HL-60 (cell line): Measurements from ENCODE around the gene CLN5.

ENCODE experiments used
- DNase-seq, 2 experiments: peaks; one replicate each; pipeline ENCODE4 v3.0.0-alpha.2; 2010 to 2020; ENCODE audit warnings: low read depth in 1 of 2, low spot score in 1 of 2
- H3K27ac ChIP-seq: fragments of 250-450 bp; sonication (Bioruptor Pico); replicated peaks from 2 replicates; pipeline ENCODE4 v1.5.1; 2020; ENCODE audit warnings: mild to moderate bottlenecking, moderate library complexity
- H3K27me3 ChIP-seq: fragments of 250-450 bp; sonication (Bioruptor Pico); 2 replicates; pipeline ENCODE4 v1.5.1; 2021; ENCODE audit warnings: mild to moderate bottlenecking, moderate library complexity; ENCODE audit not compliant: insufficient read depth, poor library complexity, severe bottlenecking
- H3K4me3 ChIP-seq: replicated peaks from 2 replicates; pipeline ENCODE4 v1.5.1; 2011; ENCODE audit warnings: mild to moderate bottlenecking, control low read depth, low read length; ENCODE audit not compliant: insufficient read depth
- CTCF ChIP-seq: IDR thresholded peaks from one replicate; pipeline ENCODE4 v1.5.1; 2011; ENCODE audit warnings: low read length, control low read depth, inconsistent platforms; ENCODE audit not compliant: insufficient read depth
- GABPA ChIP-seq: IDR thresholded peaks from 2 replicates; pipeline ENCODE4 v1.6.1; 2012; ENCODE audit warnings: low read depth
- POLR2AphosphoS5 ChIP-seq: IDR thresholded peaks from 2 replicates; pipeline ENCODE4 v1.6.1; 2012; ENCODE audit warnings: low read depth
- REST ChIP-seq: IDR thresholded peaks from 2 replicates; pipeline ENCODE4 v1.6.1; 2012; ENCODE audit warnings: low read depth; ENCODE audit not compliant: insufficient replicate concordance
- SPI1 ChIP-seq: IDR thresholded peaks from 2 replicates; pipeline ENCODE4 v1.6.1; 2012; ENCODE audit warnings: low read depth, mild to moderate bottlenecking, borderline replicate concordance

The CLN5 gene

GRCh38 chr13:76976490-76976889 is 15.4 kb upstream of the CLN5 start:
- H3K27ac ChIP-seq = no peak overlapping the region
- peaks cover 25% of the 10 kb centered on the region for H3K27me3 ChIP-seq
- DNase-seq = no peak
- H3K4me3 ChIP-seq = no peak overlapping the region
- TF ChIP-seq CTCF (no peak), SPI1 (no peak), GABPA (no peak), POLR2AphosphoS5 (no peak), REST (no peak)

- H3K27me3 ChIP-seq = peaks cover 28% of the 10 kb centered on the region
- TF ChIP-seq REST (no peak), CTCF (no peak), GABPA (no peak), SPI1 (no peak), POLR2AphosphoS5 (no peak)
- H3K4me3 ChIP-seq = no peak overlapping the region
- no peak overlapping the region for H3K27ac ChIP-seq
- DNase-seq = no peak
Measured at GRCh38 chr13:76976929-76977328, 15.0 kb upstream of the CLN5 start.

- DNase-seq = peak in 1 of 2 experiments; percentile 75
- no peak overlapping the region; the same call in 1 of the 2 replicates for H3K4me3 ChIP-seq
Measured at GRCh38 chr13:76980075-76980718, 11.7 kb upstream of the CLN5 start.

More at GRCh38 chr13:76980075-76980718, 11.7 kb upstream of the CLN5 start:
- TF ChIP-seq SPI1 = no peak
- TF ChIP-seq GABPA = no peak
- TF ChIP-seq POLR2AphosphoS5 = no peak
- peak; percentile 74 for TF ChIP-seq CTCF
- TF ChIP-seq REST = no peak
- no peak overlapping the region for H3K27ac ChIP-seq
- peaks cover 19% of the 10 kb centered on the region for H3K27me3 ChIP-seq
